Skin epidermis (tissue), 12 donors: Measurements from ENCODE around the gene YEATS2.
"Not testable (repeated sequence)": the region's sequence is repeated elsewhere in the genome, so short reads cannot be mapped to it uniquely, and the experiment has no call there.

Source experiments
- H3K27ac ChIP-seq, 21 experiments: fragments of 200-600 bp; sonication (generic) in 11 of 21; one replicate each; pipeline ENCODE4 v1.5.0; 2020; ENCODE audit warnings: mild to moderate bottlenecking in 3 of 21, inconsistent platforms in 2 of 21, moderate library complexity in 2 of 21
- H3K4me3 ChIP-seq, 7 experiments: fragments of 200-600 bp; sonication (generic) in 2 of 7; one replicate each; pipeline ENCODE4 v1.5.0; 2020; ENCODE audit warnings: inconsistent platforms in 2 of 7, mild to moderate bottlenecking in 2 of 7, moderate library complexity in 1 of 7

The YEATS2 gene

GRCh38 chr3:183697610-183698317, at the start of gene YEATS2:
TSS of gene YEATS2 (plus strand) at chr3:183697797. CDS start at chr3:183715163, 17,366 bp downstream.
- Histone ChIP-seq H3K27ac (peak within 1 kb of the TSS; percentile 76 to 99 (median 92)), H3K4me3 (peak within 1 kb of the TSS; percentile 76 to 96 (median 85))

- Histone ChIP-seq H3K4me3 (no peak overlapping the region), H3K27ac (no peak overlapping the region)
Measured at GRCh38 chr3:183650554-183650953, 47.0 kb upstream of the YEATS2 start.

- no peak overlapping the region for H3K4me3 ChIP-seq
- H3K27ac ChIP-seq = no peak overlapping the region
Measured at GRCh38 chr3:183653209-183654064, 44.2 kb upstream of the YEATS2 start.

GRCh38 chr3:183654727-183655126, 42.9 kb upstream of the YEATS2 start:
- Histone ChIP-seq H3K4me3 (no peak overlapping the region), H3K27ac (no peak overlapping the region)

GRCh38 chr3:183662099-183662498, 35.5 kb upstream of the YEATS2 start:
- no peak overlapping the region for H3K27ac ChIP-seq
- H3K4me3 ChIP-seq = no peak overlapping the region

GRCh38 chr3:183664913-183665381, 32.6 kb upstream of the YEATS2 start:
- Histone ChIP-seq H3K27ac (no peak overlapping the region), H3K4me3 (no peak overlapping the region)

GRCh38 chr3:183680061-183680460, 17.5 kb upstream of the YEATS2 start:
- no peak overlapping the region for H3K4me3 ChIP-seq
- H3K27ac ChIP-seq = no peak overlapping the region

- Histone ChIP-seq H3K27ac (no peak overlapping the region), H3K4me3 (no peak overlapping the region)
Measured at GRCh38 chr3:183687705-183688104, 9.9 kb upstream of the YEATS2 start.

GRCh38 chr3:183688874-183689273, 8.7 kb upstream of the YEATS2 start:
- H3K27ac ChIP-seq = no peak overlapping the region

GRCh38 chr3:183689621-183690020, 8.0 kb upstream of the YEATS2 start:
- H3K4me3 ChIP-seq, H3K27ac ChIP-seq: not testable (repeated sequence)

More at GRCh38 chr3:183688874-183689273, 8.7 kb upstream of the YEATS2 start:
- H3K4me3 ChIP-seq = no peak overlapping the region

GRCh38 chr3:183690402-183690995, 7.1 kb upstream of the YEATS2 start:
- H3K27ac ChIP-seq = no peak overlapping the region
- no peak overlapping the region for H3K4me3 ChIP-seq

GRCh38 chr3:183692436-183692835, 5.2 kb upstream of the YEATS2 start:
- Histone ChIP-seq H3K27ac (no peak overlapping the region), H3K4me3 (no peak overlapping the region)

- H3K27ac ChIP-seq = no peak overlapping the region
- no peak overlapping the region for H3K4me3 ChIP-seq
Measured at GRCh38 chr3:183695569-183696364, 1.8 kb upstream of the YEATS2 start.

GRCh38 chr3:183697123-183697609, 431 bp upstream of the YEATS2 start:
- Histone ChIP-seq H3K4me3 (peak overlapping the region; percentile 76 to 96 (median 85)), H3K27ac (peak overlapping the region in 16 of 21 experiments; percentile 32 to 99 (median 93))

GRCh38 chr3:183698318-183698751, 738 bp downstream of the YEATS2 start:
- H3K4me3 ChIP-seq = peak overlapping the region; percentile 76 to 96 (median 85)
- peak overlapping the region; percentile 76 to 99 (median 92) for H3K27ac ChIP-seq

GRCh38 chr3:183698756-183699155, 1.2 kb downstream of the YEATS2 start:
- H3K4me3 ChIP-seq = peak overlapping the region; percentile 76 to 96 (median 85)
- peak overlapping the region in 19 of 21 experiments; percentile 76 to 99 (median 92) for H3K27ac ChIP-seq

- H3K4me3 ChIP-seq = peak overlapping the region in 6 of 7 experiments; percentile 76 to 96 (median 83)
- H3K27ac ChIP-seq = peak overlapping the region in 11 of 21 experiments; percentile 76 to 98 (median 94)
Measured at GRCh38 chr3:183699238-183699947, 1.8 kb downstream of the YEATS2 start.

GRCh38 chr3:183701744-183702143, 4.1 kb downstream of the YEATS2 start:
- Histone ChIP-seq H3K27ac (no peak overlapping the region), H3K4me3 (no peak overlapping the region)

GRCh38 chr3:183703892-183704291, 6.3 kb downstream of the YEATS2 start:
- H3K4me3 ChIP-seq, H3K27ac ChIP-seq: not testable (repeated sequence)
